Neural cell (in vitro differentiated cells): ENCODE results near the gene LRRC26. TPM values are rescaled to one million over a fixed set of nuclear protein-coding genes. Genes with fewer than 3 reads are reported as not detected.
A peak's percentile ranks its signal among the peaks of the same experiment; 100 is the strongest.

Source experiments
- H2AFZ ChIP-seq: fragments of 200-600, 300-800 bp; sonication (generic), shearing (Covaris generic); 2 replicates; pipeline ENCODE4 v1.6.0; 2014; ENCODE audit warnings: low read depth, mild to moderate bottlenecking, antibody characterized with exemption, low read length, moderate library complexity
- H3F3A ChIP-seq: fragments of 200-600 bp; shearing (Covaris generic); 2 replicates; pipeline ENCODE4 v1.6.1; 2016; ENCODE audit warnings: mild to moderate bottlenecking, moderate library complexity, mixed read lengths, antibody characterized with exemption, low read length; ENCODE audit not compliant: insufficient read depth, poor library complexity, severe bottlenecking
- H3K27ac ChIP-seq: fragments of 200-600, 300-800 bp; sonication (generic), shearing (Covaris generic); 2 replicates; pipeline ENCODE4 v1.5.1; 2014; ENCODE audit warnings: mild to moderate bottlenecking, low read length, moderate library complexity
- H3K27me3 ChIP-seq: fragments of 300-800, 200-600 bp; sonication (generic), shearing (Covaris generic); 2 replicates; pipeline ENCODE4 v1.6.0; 2014; ENCODE audit warnings: mild to moderate bottlenecking, low read depth, low read length, moderate library complexity; ENCODE audit not compliant: insufficient read depth
- H3K36me3 ChIP-seq: fragments of 300-800, 200-600 bp; sonication (generic), shearing (Covaris generic); 2 replicates; pipeline ENCODE4 v1.5.1; 2014; ENCODE audit warnings: mild to moderate bottlenecking, antibody characterized with exemption, low read length, moderate library complexity; ENCODE audit not compliant: insufficient read depth
- H3K4me2 ChIP-seq: fragments of 300-800, 200-600 bp; sonication (generic), shearing (Covaris generic); 2 replicates; pipeline ENCODE4 v1.6.0; 2014; ENCODE audit warnings: mild to moderate bottlenecking, low read length
- H3K4me3 ChIP-seq: fragments of 300-800, 200-600 bp; sonication (generic), shearing (Covaris generic); 2 replicates; pipeline ENCODE4 v1.5.1; 2014; ENCODE audit warnings: mild to moderate bottlenecking, low read length, moderate library complexity
- H3K79me2 ChIP-seq: fragments of 200-600 bp; shearing (Covaris generic); replicated peaks from 2 replicates; pipeline ENCODE4 v1.6.0; 2014; ENCODE audit warnings: mild to moderate bottlenecking, low read length, moderate library complexity; ENCODE audit not compliant: insufficient read depth
- H3K9ac ChIP-seq: fragments of 300-800, 200-600 bp; sonication (generic), shearing (Covaris generic); 2 replicates; pipeline ENCODE4 v1.6.1; 2016; ENCODE audit warnings: mild to moderate bottlenecking, low read length, mixed read lengths
- H3K9me2 ChIP-seq: fragments of 200-600 bp; shearing (Covaris generic); 2 replicates; pipeline ENCODE4 v1.6.1; 2016; ENCODE audit warnings: mild to moderate bottlenecking, low read length, mixed read lengths; ENCODE audit not compliant: insufficient read depth
- H3K9me3 ChIP-seq: fragments of 200-600, 300-800 bp; sonication (generic), shearing (Covaris generic); 2 replicates; pipeline ENCODE4 v1.6.1; 2016; ENCODE audit warnings: mild to moderate bottlenecking, mixed run types, low read length, moderate library complexity, mixed read lengths
- H4K20me1 ChIP-seq: fragments of 200-600 bp; shearing (Covaris generic); 2 replicates; pipeline ENCODE4 v1.6.1; 2016; ENCODE audit warnings: mild to moderate bottlenecking, mixed run types; ENCODE audit not compliant: insufficient read depth
- EP300 ChIP-seq: fragments of 450-650 bp; conservative IDR thresholded peaks from 2 replicates; pipeline ENCODE4 v1.6.1; 2014; ENCODE audit warnings: antibody characterized with exemption, mild to moderate bottlenecking, moderate library complexity; ENCODE audit not compliant: poor library complexity, severe bottlenecking
- EZH2 ChIP-seq: fragments of 200-600, 300-800 bp; shearing (Covaris generic), sonication (generic); IDR thresholded peaks from 2 replicates; pipeline ENCODE4 v1.6.1; 2014; ENCODE audit warnings: antibody characterized with exemption, low read length, borderline replicate concordance, mild to moderate bottlenecking; ENCODE audit not compliant: insufficient read depth, poor library complexity, severe bottlenecking
- MXI1 ChIP-seq: fragments of 450-650 bp; conservative IDR thresholded peaks from 2 replicates; pipeline ENCODE4 v1.6.1; 2014; ENCODE audit warnings: antibody characterized with exemption, mild to moderate bottlenecking; ENCODE audit not compliant: poor library complexity, severe bottlenecking
- POLR2AphosphoS5 ChIP-seq: IDR thresholded peaks from 2 replicates; pipeline ENCODE4 v1.6.1; 2012
- RAD21 ChIP-seq: fragments of 450-650 bp; conservative IDR thresholded peaks from 2 replicates; pipeline ENCODE4 v1.6.1; 2014; ENCODE audit warnings: antibody characterized with exemption, mild to moderate bottlenecking, moderate library complexity
- SMC3 ChIP-seq: fragments of 450-650 bp; conservative IDR thresholded peaks from 2 replicates; pipeline ENCODE4 v1.6.1; 2014; ENCODE audit warnings: antibody characterized with exemption, mild to moderate bottlenecking, moderate library complexity; ENCODE audit not compliant: poor library complexity
- TAF1 ChIP-seq: IDR thresholded peaks from 2 replicates; pipeline ENCODE4 v1.6.1; 2012; ENCODE audit warnings: low read depth
- polyA plus RNA-seq: library from polyadenylated mRNA; depleted of rRNA; stranded (reverse); fragments of >200 nt; gene quantifications from 2 replicates; pipeline ENCODE4 v1.2.3, GENCODE V29; 2014
- TF ChIP-seq, protein P1 (sequence below): fragments of 450-650 bp; IDR thresholded peaks from 2 replicates; pipeline ENCODE4 v1.5.1; 2014; ENCODE audit warnings: antibody characterized with exemption, mild to moderate bottlenecking, moderate library complexity; ENCODE audit not compliant: poor library complexity, severe bottlenecking
- TF ChIP-seq, protein P2 (sequence below): IDR thresholded peaks from 2 replicates; pipeline ENCODE4 v1.6.1; 2012; ENCODE audit warnings: borderline replicate concordance

The LRRC26 gene
- polyA plus RNA-seq, 1 donor from 2014 or later = 2.2 TPM

DNA sequence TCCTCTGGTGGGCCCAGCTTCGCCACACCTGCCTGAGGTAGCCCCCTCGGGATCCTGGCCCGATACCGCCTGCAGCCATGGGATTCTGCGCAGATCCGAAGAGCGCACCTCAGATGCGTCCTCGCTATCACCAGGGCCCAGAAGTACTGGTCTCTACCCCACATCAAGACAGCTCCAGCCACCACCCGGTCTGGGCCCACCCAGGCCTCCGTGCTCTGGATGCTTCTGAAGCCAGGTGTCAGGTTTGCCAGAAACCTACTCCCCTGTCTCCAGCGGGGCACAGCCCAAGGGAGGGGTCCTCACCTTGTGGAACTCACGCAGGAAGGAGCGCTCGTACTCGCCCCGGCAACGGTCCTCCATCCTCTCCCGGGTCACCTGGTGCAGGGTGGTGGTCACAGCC lies 16.1 kb upstream of the LRRC26 start:
- Histone ChIP-seq H3K79me2 (peaks cover 14% of the 10 kb centered on the region), H4K20me1 (no peaks in the 10 kb centered on the region), H3K4me3 (peak overlapping the region; percentile 98), H3F3A (no peaks in the 10 kb centered on the region), H3K9me3 (no peaks in the 10 kb centered on the region), H3K36me3 (no peaks in the 10 kb centered on the region), H3K9ac (no peak overlapping the region), H3K4me2 (no peak overlapping the region), H3K27me3 (no peaks in the 10 kb centered on the region), H2AFZ (no peak overlapping the region), H3K9me2 (no peaks in the 10 kb centered on the region), H3K27ac (no peak overlapping the region)
- TF ChIP-seq, protein P1, sequence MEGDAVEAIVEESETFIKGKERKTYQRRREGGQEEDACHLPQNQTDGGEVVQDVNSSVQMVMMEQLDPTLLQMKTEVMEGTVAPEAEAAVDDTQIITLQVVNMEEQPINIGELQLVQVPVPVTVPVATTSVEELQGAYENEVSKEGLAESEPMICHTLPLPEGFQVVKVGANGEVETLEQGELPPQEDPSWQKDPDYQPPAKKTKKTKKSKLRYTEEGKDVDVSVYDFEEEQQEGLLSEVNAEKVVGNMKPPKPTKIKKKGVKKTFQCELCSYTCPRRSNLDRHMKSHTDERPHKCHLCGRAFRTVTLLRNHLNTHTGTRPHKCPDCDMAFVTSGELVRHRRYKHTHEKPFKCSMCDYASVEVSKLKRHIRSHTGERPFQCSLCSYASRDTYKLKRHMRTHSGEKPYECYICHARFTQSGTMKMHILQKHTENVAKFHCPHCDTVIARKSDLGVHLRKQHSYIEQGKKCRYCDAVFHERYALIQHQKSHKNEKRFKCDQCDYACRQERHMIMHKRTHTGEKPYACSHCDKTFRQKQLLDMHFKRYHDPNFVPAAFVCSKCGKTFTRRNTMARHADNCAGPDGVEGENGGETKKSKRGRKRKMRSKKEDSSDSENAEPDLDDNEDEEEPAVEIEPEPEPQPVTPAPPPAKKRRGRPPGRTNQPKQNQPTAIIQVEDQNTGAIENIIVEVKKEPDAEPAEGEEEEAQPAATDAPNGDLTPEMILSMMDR = no peak
- TF ChIP-seq POLR2AphosphoS5 = no peak
- no peak for TF ChIP-seq EZH2
- no peak for TF ChIP-seq TAF1
- no peak for TF ChIP-seq RAD21
- TF ChIP-seq, protein P2, sequence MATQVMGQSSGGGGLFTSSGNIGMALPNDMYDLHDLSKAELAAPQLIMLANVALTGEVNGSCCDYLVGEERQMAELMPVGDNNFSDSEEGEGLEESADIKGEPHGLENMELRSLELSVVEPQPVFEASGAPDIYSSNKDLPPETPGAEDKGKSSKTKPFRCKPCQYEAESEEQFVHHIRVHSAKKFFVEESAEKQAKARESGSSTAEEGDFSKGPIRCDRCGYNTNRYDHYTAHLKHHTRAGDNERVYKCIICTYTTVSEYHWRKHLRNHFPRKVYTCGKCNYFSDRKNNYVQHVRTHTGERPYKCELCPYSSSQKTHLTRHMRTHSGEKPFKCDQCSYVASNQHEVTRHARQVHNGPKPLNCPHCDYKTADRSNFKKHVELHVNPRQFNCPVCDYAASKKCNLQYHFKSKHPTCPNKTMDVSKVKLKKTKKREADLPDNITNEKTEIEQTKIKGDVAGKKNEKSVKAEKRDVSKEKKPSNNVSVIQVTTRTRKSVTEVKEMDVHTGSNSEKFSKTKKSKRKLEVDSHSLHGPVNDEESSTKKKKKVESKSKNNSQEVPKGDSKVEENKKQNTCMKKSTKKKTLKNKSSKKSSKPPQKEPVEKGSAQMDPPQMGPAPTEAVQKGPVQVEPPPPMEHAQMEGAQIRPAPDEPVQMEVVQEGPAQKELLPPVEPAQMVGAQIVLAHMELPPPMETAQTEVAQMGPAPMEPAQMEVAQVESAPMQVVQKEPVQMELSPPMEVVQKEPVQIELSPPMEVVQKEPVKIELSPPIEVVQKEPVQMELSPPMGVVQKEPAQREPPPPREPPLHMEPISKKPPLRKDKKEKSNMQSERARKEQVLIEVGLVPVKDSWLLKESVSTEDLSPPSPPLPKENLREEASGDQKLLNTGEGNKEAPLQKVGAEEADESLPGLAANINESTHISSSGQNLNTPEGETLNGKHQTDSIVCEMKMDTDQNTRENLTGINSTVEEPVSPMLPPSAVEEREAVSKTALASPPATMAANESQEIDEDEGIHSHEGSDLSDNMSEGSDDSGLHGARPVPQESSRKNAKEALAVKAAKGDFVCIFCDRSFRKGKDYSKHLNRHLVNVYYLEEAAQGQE = no peak
- no peak for TF ChIP-seq SMC3
- TF ChIP-seq MXI1 = no peak

DNA sequence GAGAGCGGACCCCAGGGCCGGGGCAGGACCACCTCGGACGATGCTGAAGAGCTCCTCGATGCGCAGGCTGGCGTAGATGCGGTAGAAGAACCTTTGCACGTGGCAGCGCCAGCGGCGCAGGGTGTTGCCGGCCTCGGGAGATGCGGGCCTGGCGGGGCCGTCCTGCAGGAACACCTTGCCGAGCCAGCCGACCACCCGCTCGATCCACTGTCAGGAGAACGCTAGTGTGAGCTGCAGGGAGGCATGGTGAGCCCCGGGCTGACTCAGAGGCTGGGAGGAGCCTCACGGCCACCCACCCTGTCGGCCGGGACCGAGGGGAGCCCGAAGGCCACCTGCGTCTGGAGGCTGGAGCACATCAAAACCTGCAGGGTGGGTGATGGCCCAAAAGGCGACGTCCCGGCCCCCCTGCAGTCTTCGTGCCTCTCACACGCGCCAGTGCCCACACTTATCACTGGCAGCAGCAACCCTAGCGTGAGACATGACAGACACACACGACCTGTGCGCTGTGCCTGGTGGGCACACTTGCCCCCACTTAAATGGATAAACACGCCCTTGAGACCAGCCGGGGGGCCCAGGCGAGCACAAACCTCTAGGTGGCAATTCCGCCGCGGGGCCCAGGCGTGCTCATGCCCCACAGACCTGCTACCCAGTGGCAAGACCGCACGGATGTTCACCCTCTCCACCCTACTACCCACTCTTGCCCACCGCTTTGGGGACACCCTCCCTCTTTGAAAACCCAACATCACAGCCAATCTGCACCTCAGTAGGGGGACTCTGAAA lies 15.2 kb upstream of the LRRC26 start:
- Histone ChIP-seq H2AFZ (no peak overlapping the region), H3K36me3 (no peaks in the 10 kb centered on the region), H3F3A (no peaks in the 10 kb centered on the region), H4K20me1 (no peaks in the 10 kb centered on the region), H3K79me2 (peaks cover 14% of the 10 kb centered on the region), H3K9me3 (no peaks in the 10 kb centered on the region), H3K4me2 (no peak overlapping the region), H3K9me2 (no peaks in the 10 kb centered on the region), H3K27ac (no peak overlapping the region), H3K9ac (no peak overlapping the region), H3K4me3 (no peak overlapping the region), H3K27me3 (no peaks in the 10 kb centered on the region)
- TF ChIP-seq EZH2 = no peak
- TF ChIP-seq MXI1 = no peak
- TF ChIP-seq, protein P2 = no peak
- no peak for TF ChIP-seq SMC3
- no peak for TF ChIP-seq POLR2AphosphoS5
- TF ChIP-seq, protein P1 = no peak
- TF ChIP-seq TAF1 = no peak
- TF ChIP-seq RAD21 = no peak
- TF ChIP-seq EP300 = no peak
